ENCODE results near the gene SLC5A9.
"Not testable (repeated sequence)": the region's sequence is repeated elsewhere in the genome, so short reads cannot be mapped to it uniquely, and the experiment has no call there.

The SLC5A9 gene

GRCh38 chr1:48277437-48277836 is 54.9 kb downstream of the SLC5A9 start:
- WGBS: 89% methylated on average over 10 of the region's 10 CpGs
- not testable (repeated sequence) for H3K27me3 ChIP-seq (ENCODE audit: insufficient read depth, low read length); H3K36me3 ChIP-seq (ENCODE audit: insufficient read depth, low read length); H3K27ac ChIP-seq (ENCODE audit: low read depth, low read length); H3K4me1 ChIP-seq (ENCODE audit: insufficient read depth, low read length); H3K4me3 ChIP-seq (ENCODE audit: low read length); H3K9ac ChIP-seq (ENCODE audit: low read depth, low read length)
- H3K9me3 ChIP-seq (ENCODE audit: insufficient read depth, low read depth, low read length): peaks cover 12% of the 10 kb centered on the region

DNA sequence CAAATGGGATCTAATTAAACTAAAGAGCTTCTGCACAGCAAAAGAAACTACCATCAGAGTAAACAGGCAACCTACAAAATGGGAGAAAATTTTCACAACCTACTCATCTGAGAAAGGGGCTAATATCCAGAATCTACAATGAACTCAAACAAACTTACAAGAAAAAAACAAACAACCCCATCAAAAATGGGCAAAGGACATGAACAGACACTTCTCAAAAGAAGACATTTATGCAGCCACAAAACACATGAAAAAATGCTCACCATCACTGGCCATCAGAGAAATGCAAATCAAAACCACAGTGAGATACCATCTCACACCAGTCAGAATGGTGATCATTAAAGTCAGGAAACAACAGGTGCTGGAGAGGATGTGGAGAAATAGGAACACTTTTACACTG is 59.8 kb downstream of the SLC5A9 start:
- H3K9ac ChIP-seq (ENCODE audit: low read depth, low read length); H3K9me3 ChIP-seq (ENCODE audit: insufficient read depth, low read depth, low read length); H3K36me3 ChIP-seq (ENCODE audit: insufficient read depth, low read length); H3K4me3 ChIP-seq (ENCODE audit: low read length); H3K27me3 ChIP-seq (ENCODE audit: insufficient read depth, low read length); H3K27ac ChIP-seq (ENCODE audit: low read depth, low read length); H3K4me1 ChIP-seq (ENCODE audit: insufficient read depth, low read length): not testable (repeated sequence)

DNA sequence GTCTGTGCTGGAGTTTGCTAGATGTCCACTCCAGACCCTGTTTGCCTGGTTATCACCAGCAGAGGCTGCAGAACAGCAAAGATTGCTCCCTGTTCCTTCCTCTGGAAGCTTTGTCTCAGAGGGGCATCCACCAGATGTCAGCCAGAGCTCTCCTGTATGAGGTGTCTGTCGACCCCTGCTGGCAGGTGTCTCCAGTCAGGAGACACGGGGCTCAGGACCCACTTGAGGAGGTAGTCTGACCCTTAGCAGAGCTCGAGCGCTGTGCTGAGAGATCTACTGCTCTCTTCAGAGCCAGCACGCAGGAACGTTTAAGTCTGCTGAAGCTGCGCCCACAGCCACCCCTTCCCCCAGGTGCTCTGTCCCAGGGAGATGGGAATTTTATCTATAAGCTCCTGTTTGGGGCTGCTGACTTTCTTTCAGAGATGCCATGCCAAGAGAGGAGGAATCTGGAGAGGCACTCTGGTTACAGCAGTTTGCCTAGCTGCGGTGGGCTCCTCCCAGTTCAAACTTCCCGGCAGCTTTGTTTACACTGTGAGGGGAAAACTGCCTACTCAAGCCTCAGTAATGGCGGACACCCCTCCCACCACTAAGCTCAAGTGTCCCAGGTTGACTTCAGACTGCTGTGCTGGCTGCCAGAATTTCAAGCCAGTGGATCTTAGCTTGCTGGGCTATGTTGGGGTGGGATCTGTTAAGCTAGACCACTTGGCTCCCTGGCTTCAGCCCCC is 62.3 kb downstream of the SLC5A9 start:
- H3K4me3 ChIP-seq (ENCODE audit: low read length); H3K27me3 ChIP-seq (ENCODE audit: insufficient read depth, low read length); H3K27ac ChIP-seq (ENCODE audit: low read depth, low read length); H3K4me1 ChIP-seq (ENCODE audit: insufficient read depth, low read length); H3K36me3 ChIP-seq (ENCODE audit: insufficient read depth, low read length); H3K9me3 ChIP-seq (ENCODE audit: insufficient read depth, low read depth, low read length); H3K9ac ChIP-seq (ENCODE audit: low read depth, low read length): not testable (repeated sequence)
- 77% methylated on average over 10 of the region's 10 CpGs for WGBS

DNA sequence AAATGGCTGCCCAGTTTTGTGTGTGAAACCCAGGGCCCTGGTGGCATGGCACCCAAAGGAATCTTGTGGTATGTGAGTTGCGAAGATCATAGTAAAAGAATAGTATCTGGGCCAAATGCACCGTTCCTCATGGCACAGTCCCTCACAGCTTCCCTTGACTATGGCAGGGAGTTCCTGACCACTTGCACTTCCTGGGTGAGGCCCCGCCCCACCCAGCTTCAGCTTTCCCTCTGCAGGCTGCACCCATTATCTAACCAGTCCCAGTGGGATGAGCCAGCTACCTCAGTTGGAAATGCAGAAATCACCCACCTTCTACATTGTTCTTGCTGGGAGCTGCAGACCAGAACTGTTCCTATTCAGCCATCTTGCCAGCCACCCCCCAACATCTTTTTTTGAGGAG is 63.0 kb downstream of the SLC5A9 start:
- Histone ChIP-seq H3K27ac (ENCODE audit: low read depth, low read length) (no peak overlapping the region), H3K27me3 (ENCODE audit: insufficient read depth, low read length) (no peaks in the 10 kb centered on the region), H3K9me3 (ENCODE audit: insufficient read depth, low read depth, low read length) (no peaks in the 10 kb centered on the region), H3K4me3 (ENCODE audit: low read length) (no peak overlapping the region), H3K4me1 (ENCODE audit: insufficient read depth, low read length) (no peaks in the 10 kb centered on the region), H3K9ac (ENCODE audit: low read depth, low read length) (no peak overlapping the region), H3K36me3 (ENCODE audit: insufficient read depth, low read length) (no peaks in the 10 kb centered on the region)
- WGBS: 94% methylated on average over 3 of the region's 3 CpGs

DNA sequence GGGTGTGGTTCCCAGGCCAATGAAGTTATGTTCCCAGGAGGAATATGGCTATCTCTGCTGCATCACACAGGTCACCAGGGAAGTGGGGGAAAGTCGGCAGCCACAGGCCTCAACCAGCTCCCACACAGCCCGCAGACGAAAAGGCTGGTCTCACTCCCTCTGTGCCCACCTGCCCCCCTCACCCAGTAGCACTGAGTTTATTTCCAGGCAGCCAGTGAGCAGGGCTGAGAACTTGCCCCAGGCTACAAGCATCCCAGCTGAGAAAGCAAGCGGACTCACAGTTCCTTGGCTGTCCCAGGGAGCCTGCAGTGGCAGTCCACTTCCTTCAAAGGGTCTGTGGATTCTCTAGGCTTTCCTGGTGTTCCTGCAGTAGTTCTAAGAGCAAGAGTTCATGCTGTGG is 68.9 kb downstream of the SLC5A9 start:
- 78% methylated on average over 4 of the region's 4 CpGs for WGBS

DNA sequence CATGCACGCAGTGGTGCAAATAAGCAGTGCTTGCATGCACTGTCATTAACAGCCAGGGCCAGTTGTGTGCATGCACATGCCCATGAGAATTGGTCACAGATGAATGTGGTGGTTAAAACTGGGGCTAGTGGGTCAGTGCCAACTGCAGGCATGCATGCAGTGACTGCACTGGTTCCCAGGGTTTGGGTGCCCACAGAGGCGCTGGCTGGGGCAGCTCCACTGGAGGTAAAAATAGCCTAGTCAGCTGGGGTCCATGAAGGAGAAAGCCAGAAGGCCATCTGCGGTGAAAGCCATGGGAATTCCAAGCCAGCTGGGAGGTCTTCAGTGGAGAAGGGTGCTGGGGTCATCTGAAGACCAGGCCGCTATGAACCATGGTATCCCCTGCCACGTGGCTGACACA is 70.2 kb downstream of the SLC5A9 start:
- 97% methylated on average over 5 of the region's 5 CpGs for WGBS
- Histone ChIP-seq H3K9ac (ENCODE audit: low read depth, low read length) (no peak overlapping the region), H3K27me3 (ENCODE audit: insufficient read depth, low read length) (no peaks in the 10 kb centered on the region), H3K27ac (ENCODE audit: low read depth, low read length) (no peak overlapping the region), H3K36me3 (ENCODE audit: insufficient read depth, low read length) (no peaks in the 10 kb centered on the region), H3K4me1 (ENCODE audit: insufficient read depth, low read length) (no peaks in the 10 kb centered on the region), H3K4me3 (ENCODE audit: low read length) (no peak overlapping the region), H3K9me3 (ENCODE audit: insufficient read depth, low read depth, low read length) (no peaks in the 10 kb centered on the region)

More for the DNA sequence above, 68.9 kb downstream of the SLC5A9 start:
- Histone ChIP-seq H3K4me3 (ENCODE audit: low read length) (no peak overlapping the region), H3K27me3 (ENCODE audit: insufficient read depth, low read length) (no peaks in the 10 kb centered on the region), H3K36me3 (ENCODE audit: insufficient read depth, low read length) (no peaks in the 10 kb centered on the region), H3K9ac (ENCODE audit: low read depth, low read length) (no peak overlapping the region), H3K27ac (ENCODE audit: low read depth, low read length) (no peak overlapping the region), H3K9me3 (ENCODE audit: insufficient read depth, low read depth, low read length) (no peaks in the 10 kb centered on the region), H3K4me1 (ENCODE audit: insufficient read depth, low read length) (no peaks in the 10 kb centered on the region)

DNA sequence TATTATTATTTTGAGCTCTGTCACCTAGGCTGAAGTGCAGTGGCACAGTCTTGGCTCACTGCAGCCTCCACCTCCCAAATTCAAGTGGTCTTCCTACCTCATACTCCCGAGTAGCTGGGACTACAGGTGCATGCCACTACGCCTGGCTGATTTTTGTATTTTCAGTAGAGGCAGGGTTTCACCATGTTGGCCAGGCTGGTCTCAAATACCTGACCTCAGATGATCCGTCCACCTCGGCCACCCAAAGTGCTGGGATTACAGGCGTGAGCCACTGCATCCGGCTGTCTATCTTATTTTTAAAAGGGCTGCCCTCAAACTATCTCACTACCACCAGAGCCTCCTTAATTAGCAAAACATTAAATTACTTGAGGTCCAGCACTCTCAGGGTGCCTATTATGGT is 71.6 kb downstream of the SLC5A9 start:
- not testable (repeated sequence) for H3K36me3 ChIP-seq (ENCODE audit: insufficient read depth, low read length); H3K4me1 ChIP-seq (ENCODE audit: insufficient read depth, low read length); H3K9me3 ChIP-seq (ENCODE audit: insufficient read depth, low read depth, low read length); H3K9ac ChIP-seq (ENCODE audit: low read depth, low read length); H3K4me3 ChIP-seq (ENCODE audit: low read length); H3K27ac ChIP-seq (ENCODE audit: low read depth, low read length); H3K27me3 ChIP-seq (ENCODE audit: insufficient read depth, low read length)
- 92% methylated on average over 6 of the region's 6 CpGs for WGBS

GRCh38 chr1:48294656-48295055 is 72.1 kb downstream of the SLC5A9 start:
- no peaks in the 10 kb centered on the region for H3K9me3 ChIP-seq (ENCODE audit: insufficient read depth, low read depth, low read length)
- H3K4me3 ChIP-seq (ENCODE audit: low read length): no peak overlapping the region
- H3K27ac ChIP-seq (ENCODE audit: low read depth, low read length): no peak overlapping the region
- no peaks in the 10 kb centered on the region for H3K27me3 ChIP-seq (ENCODE audit: insufficient read depth, low read length)
- H3K9ac ChIP-seq (ENCODE audit: low read depth, low read length): no peak overlapping the region
- no peaks in the 10 kb centered on the region for H3K4me1 ChIP-seq (ENCODE audit: insufficient read depth, low read length)
- H3K36me3 ChIP-seq (ENCODE audit: insufficient read depth, low read length): no peaks in the 10 kb centered on the region
- 83% methylated on average over 1 of the region's 1 CpG for WGBS

Measured in HUES64 (cell line).